ENCODE data around the gene ATP2B3. TPM values are rescaled to one million over a fixed set of nuclear protein-coding genes. Genes with fewer than 3 reads are reported as not detected.
"Not testable (repeated sequence)": the region's sequence is repeated elsewhere in the genome, so short reads cannot be mapped to it uniquely, and the experiment has no call there.

The ATP2B3 gene
- total RNA-seq, 4 donors from 2014 or later = not detected

DNA sequence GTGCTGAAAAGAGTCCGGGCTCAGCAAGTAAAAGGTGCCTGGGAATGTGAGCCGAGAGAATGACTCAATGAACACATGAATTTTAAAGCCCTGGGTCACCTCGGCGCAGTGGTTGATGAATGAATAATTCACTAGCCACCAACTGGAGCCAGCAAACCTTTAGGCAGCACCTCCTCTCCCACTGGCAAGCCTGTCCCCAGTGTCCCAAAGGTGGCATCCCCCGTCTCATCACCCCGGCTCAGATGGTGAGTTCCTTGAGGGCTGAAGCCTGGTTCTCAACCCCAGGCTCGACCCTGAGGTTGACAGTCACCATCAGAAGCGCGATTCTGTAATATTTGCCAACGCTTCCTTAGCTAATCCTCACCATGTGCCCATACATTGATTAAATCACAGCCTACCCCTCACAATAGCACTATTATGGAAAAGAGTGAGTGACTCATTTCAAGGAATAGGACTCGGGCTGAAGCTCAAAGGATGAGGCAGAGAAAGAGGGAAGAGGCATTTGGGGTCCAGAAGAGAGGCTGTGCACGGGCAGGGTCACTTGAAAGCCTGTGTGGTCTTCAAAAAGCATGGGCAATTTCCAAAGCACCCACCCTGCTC, 84.2 kb downstream of the ATP2B3 start:
- TF ChIP-seq, protein P1, sequence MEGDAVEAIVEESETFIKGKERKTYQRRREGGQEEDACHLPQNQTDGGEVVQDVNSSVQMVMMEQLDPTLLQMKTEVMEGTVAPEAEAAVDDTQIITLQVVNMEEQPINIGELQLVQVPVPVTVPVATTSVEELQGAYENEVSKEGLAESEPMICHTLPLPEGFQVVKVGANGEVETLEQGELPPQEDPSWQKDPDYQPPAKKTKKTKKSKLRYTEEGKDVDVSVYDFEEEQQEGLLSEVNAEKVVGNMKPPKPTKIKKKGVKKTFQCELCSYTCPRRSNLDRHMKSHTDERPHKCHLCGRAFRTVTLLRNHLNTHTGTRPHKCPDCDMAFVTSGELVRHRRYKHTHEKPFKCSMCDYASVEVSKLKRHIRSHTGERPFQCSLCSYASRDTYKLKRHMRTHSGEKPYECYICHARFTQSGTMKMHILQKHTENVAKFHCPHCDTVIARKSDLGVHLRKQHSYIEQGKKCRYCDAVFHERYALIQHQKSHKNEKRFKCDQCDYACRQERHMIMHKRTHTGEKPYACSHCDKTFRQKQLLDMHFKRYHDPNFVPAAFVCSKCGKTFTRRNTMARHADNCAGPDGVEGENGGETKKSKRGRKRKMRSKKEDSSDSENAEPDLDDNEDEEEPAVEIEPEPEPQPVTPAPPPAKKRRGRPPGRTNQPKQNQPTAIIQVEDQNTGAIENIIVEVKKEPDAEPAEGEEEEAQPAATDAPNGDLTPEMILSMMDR (IDR thresholded peaks at IDR 0.05) = no peak
- ATAC-seq (ENCODE audit: low FRiP score) (no peak), DNase-seq (ENCODE audit: low spot score) (no peak)

- no peak for ATAC-seq (ENCODE audit: low FRiP score)
- TF ChIP-seq, protein P1 (IDR thresholded peaks at IDR 0.05) = no peak
Observed at GRCh38 chrX:153602601-153603000, 85.2 kb downstream of the ATP2B3 start.

DNA sequence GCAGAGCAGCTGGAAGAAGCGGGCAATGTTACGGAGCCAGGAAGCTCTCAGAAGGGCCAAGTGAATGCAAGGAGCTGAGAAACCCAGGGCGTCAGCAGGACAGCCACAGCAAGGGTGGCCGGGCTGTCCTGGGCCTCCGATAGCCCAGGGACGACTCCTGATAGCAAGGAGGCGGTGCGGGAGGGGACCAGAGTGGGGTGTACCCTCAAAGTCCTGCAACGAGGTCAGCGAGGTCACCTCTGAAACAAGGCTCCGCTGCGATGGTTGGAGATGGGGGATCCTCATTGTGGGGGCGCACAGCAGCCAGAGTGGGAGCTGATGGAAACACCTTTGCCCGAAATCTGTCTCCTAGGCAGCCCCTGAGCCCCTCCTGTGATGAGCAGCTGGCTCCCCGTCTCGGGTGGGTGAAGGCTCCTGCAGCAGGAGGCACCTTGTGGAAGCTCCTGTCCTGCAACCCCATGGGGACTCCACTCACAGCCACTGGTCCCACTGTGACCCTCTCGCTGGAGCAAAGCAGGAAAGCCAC, 85.8 kb downstream of the ATP2B3 start:
- DNase-seq (ENCODE audit: low spot score) = no peak
- ATAC-seq (ENCODE audit: low FRiP score) = no peak
- TF ChIP-seq, protein P1 (IDR thresholded peaks at IDR 0.05) = no peak

More at GRCh38 chrX:153602601-153603000, 85.2 kb downstream of the ATP2B3 start:
- no peak for DNase-seq (ENCODE audit: low spot score)

DNA sequence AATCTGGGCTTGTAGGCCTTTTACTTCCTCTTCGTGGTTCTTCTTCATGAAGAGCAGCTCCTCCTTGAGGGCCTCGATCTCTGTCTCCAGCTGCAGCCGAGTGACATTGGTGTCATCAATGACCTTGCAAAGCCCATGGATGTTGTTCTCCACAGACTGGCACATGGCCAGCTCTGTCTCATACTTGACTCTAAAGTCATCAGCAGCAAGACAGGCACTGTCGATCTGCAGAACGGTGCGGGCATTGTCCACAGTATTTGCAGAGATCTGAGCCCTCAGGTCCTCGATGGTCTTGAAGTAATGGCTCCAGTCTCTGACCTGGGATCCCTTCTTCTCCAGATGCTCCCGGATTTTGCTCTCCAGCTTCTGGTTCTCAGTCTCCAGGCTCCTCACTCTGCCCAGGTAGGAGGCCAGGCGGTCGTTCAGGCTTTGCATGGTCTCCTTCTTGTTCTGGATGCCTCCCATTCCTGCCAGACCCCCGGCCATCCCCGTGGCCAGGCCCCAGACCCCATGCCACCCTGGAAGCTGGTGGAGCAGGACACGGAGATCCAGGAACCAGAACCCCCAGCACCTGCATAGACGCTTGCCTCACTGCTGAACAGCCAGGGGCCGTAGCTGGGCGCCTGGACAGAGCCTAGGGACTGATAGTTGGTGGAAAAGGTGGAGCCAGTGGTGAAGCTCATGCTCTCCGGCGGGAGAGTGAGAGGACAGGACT, 87.4 kb downstream of the ATP2B3 start:
- not testable (repeated sequence) for ATAC-seq (ENCODE audit: low FRiP score); DNase-seq (ENCODE audit: low spot score)

- no peak for DNase-seq (ENCODE audit: low spot score)
- TF ChIP-seq, protein P1 (IDR thresholded peaks at IDR 0.05) = no peak
- no peak for ATAC-seq (ENCODE audit: low FRiP score)
Observed at GRCh38 chrX:153606503-153606902, 89.1 kb downstream of the ATP2B3 start.

DNA sequence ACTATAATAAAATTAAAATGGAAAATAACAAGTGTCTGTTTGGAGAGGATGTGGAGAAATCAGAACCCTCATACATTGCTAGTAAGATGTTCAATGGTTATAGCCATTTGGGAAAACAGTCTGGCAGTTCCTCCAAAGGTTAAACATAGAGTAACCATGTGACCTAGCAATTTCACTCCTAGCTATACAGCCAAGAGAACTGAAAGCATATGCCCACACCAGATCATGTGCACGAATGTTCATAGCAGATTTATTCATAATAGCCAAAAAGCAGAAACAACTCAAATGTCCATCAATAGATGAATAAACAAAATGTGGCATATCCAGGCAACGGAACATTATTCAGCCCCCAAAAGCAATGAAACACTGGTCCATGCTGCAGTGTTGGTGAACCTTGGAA, 90.9 kb downstream of the ATP2B3 start:
- DNase-seq (ENCODE audit: low spot score) (no peak), ATAC-seq (ENCODE audit: low FRiP score) (no peak)
- TF ChIP-seq, protein P1 (IDR thresholded peaks at IDR 0.05) = no peak

DNA sequence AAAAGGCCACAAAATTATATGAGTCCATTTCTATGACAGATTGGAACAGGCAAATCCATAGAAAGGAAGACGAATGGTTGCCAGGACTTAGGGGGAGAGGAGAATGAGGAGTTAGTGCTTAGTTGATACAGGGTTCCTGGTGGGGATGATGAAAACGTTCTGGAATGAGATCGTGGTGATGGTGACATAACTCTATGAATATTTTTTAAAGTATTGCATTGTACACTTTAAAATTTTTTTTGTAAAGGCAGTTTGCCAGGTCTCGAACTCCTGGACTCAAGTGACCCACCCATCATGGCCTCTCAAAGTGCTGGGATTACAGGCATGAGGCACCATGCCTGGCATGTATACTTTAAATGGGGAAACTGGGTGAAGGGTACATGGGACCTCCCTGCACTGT, 91.4 kb downstream of the ATP2B3 start:
- DNase-seq (ENCODE audit: low spot score) (no peak), ATAC-seq (ENCODE audit: low FRiP score) (no peak)
- TF ChIP-seq, protein P1 (IDR thresholded peaks at IDR 0.05) = no peak
